HG03039 (cell line): ENCODE data around the gene LIF.
"Not testable (repeated sequence)": the region's sequence is repeated elsewhere in the genome, so short reads cannot be mapped to it uniquely, and the experiment has no call there.

ENCODE experiments used
- ATAC-seq: cut with Tn5 transposase; IDR thresholded peaks from one replicate; pipeline ENCODE4 v1.9.1; 2021; ENCODE audit warnings: mild to moderate bottlenecking, moderate library complexity; ENCODE audit not compliant: unreplicated experiment

The LIF gene

DNA sequence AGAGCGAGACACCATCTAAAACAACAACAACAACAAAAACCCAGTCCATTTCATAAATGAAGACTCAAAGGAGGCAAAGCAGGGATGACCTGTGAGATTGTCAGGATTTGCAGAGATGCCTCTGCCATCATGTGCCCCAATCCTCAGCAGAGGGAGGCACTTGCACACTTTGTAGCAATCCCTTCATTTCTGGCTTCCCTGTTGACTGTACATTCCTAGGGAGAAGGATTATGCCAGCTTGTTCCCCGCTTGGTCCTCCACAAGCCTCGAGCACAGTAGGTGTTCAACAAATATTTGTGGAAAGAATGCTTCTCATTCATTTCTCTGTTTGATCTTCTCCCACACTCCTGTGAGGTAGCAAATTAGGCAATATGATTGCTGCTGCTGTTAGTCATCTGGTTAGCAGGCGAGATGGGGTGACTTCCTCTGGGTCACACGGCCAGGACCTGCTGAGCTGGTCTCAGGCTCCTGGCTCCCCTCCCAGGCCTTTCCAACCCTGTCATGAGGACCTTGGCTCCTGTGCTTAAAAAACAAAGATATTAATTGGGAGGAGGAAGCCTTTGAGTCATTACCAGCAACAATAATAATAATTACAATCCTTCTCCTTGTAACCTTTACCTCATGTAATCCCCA is 34.1 kb downstream of the LIF start:
- no peak for ATAC-seq

DNA sequence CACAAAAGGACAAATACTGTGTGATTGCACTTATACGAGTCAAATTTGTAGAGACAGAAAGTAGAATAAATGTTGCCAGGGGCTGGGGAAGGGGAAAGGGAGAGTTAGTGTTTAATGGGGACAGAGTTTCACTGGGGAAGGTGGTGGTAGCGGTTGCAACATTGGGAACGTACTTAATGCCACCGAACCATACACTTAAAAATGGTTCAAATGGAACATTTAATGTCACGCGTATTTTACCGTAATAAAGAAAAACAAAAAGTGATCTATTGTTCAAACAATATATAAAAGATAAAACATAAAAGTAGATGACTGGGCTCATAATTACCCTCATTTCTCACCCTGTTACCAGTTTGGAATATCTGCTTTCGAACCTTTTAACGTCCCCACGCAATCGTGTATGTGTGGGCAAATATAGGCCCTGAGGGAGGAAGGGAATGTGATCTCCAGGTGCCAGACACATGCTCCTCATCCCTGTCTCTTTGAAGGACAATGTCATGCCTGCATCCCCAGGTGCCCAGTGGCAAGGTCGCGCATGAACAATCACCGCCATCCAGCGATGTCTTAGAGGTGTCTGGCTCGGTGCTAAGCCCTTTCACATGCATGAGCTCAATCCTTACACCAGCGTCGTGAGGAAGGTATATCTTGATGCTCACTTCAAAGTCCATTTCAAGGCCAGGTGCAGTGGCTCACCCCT is 35.3 kb downstream of the LIF start:
- ATAC-seq = no peak

DNA sequence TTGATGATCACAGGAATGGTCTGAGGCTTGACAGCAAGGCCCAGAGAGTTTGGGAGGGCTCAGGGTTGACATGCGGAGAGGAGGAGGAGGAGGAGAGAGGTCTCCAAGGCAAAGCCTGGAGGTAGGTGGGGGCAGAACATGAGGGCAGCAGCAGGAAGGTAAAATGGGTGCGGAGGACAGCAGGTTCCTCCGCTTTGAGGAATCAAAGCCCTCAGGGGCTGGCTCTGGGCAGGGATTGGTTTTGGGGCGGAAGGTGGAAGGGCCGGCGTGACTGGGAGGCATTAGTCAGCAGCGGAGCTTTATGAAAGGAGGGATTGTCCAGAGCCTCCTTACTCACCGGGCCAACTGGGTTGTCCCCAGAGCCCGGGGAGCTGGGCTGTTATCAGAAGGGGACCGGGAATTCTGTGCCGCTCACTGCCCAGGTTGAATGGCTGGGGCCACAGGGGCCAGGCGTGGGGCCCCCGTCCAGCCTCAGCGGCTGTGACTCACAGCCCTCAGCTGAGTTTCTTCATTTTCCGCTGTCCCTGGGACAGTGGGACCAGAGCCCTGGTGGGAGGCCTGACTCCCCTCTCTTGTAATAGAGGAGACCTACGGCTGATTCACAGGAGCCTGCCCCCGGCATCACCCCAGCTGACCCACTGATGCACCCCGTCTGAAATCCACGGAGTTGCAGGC is 36.2 kb downstream of the LIF start:
- no peak for ATAC-seq

DNA sequence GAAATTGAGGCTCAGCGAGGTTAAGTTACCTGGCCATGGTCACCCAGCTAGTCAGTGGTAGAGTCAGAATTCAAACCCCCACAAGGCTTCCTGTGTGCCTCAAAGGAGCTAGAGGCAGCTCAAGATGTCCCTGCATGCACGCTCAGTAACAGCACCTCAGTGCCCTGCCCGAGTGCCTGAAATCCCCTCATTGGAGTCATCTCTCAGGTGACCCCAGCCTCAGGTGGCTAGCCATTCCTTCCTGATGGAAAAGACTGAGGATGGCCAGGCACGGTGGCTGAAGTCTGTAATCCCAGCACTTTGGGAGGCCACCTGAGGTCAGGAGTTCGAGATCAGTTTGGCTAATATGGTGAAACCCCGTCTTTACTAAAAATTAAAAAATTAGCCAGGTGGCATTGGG is 36.9 kb downstream of the LIF start:
- ATAC-seq = no peak

DNA sequence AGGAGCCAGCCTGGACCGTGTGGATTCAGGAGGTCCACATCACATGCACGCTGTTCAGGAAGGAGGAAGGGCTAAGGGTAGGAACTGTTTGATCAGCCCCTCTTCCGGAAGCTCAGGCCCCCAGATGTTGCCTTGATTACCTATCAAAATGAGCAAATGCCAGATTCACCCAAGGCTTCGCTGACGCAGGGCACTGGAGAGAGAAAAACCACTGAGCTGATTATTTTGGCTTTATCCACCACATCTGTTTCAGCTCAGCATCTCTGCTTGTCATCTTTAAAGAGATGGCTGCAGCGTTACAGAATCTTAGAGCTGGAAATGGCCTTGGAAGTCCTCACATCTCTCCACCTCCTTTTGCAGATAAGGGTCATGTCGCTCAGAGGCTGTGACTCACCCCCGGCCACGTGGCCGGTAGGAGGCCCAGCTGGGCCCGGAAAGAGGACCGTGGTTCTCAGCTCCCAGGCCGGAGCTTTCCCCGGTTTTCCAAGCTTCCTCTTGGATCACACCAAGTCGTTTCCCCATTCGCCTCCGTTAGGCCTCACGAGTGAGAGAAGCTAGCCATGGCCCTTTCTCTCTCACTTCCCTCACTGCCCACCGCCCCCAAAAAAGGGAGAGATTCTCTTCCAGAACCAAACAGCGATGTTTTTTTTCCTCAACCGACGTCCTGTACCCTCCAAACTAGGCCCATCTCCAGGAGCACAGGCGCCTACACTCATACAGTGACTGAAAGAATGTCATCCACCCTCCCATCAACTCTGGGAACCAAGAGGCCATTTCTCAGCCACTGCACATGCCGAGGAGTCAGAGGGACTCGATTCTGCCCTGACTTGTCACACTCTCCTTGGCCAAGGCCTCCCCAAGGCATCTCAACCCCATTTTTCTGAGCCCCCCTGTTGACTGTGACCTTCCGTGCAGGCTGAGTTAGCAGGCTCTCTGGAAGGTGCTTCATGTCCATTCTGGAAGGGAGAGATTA is 37.6 kb downstream of the LIF start:
- no peak for ATAC-seq

DNA sequence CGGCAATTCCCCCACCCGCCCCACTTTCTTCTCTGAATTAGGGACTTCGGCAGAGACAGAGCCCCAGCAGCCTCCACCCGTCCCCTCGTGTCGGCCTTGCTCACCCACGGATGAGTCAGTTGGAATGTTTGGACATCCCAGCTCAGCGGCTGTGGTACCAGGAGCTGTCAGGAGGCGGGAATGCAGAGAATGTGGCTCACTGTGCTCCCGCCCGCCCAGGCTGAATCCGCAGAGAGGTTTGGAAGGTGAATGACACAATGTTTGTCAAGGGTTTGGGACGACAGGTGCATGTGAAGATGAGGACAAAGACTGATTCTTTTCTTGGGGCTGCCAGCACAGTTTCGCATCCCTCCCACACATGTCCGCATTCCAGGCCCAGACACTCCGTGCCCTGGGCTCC is 39.6 kb downstream of the LIF start:
- no peak for ATAC-seq

DNA sequence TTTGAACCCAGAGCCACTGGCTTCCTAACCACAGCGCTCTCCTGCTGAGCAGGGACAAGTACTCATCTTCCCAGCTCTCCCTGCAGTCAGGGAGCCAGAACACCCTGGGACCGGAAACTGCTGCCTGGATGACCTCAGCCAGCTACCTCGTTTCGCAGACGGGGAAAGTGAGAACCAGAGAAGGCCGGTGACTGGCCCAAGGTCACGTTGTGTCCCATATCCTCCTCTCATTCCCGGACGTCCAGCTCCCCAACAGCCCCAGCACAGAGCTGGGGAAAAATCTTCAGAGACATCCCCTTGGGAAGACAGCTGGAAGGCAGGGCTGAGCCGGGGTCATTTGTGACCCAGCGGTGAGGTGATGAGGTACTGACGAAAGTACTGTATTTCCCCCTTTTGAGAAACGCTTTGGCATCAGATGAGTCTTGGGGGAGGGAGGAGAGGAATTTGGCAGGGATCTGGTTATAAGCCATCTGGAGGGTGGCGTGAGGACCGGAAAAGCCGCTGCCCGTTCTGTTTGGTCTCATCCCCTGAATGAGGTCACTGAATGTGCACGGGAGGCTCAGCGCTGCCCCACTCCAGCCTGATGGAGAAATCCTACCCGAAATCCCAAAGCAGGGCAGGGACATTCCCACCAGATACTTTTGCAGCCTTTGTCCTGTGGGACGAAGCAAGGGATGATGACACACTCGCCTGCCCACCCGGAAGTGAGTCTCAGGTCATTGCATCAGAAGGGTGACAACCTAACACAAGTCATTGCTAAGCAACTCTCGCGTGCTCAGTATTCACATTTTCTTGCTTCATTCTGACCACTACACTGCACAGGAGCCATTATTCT is 41.1 kb downstream of the LIF start:
- ATAC-seq = no peak

DNA sequence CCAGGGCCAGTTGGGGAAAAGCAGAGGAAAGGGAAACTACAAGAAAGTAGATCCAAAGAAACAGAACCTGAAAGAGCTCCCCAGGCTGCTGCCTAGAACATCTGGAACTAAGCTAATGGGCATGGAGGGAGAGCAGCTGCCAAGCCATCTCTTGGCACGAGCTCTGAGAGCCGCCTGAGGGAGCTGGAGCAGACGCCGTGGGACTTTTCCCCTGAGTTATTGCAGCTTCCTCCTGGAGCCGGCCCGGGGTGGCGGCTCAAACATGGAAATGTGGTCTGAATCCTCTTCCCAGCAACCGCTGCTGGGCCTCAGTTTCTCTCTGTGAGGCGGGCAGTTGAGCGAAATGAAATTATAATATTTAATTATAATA is 41.8 kb downstream of the LIF start:
- ATAC-seq = no peak

DNA sequence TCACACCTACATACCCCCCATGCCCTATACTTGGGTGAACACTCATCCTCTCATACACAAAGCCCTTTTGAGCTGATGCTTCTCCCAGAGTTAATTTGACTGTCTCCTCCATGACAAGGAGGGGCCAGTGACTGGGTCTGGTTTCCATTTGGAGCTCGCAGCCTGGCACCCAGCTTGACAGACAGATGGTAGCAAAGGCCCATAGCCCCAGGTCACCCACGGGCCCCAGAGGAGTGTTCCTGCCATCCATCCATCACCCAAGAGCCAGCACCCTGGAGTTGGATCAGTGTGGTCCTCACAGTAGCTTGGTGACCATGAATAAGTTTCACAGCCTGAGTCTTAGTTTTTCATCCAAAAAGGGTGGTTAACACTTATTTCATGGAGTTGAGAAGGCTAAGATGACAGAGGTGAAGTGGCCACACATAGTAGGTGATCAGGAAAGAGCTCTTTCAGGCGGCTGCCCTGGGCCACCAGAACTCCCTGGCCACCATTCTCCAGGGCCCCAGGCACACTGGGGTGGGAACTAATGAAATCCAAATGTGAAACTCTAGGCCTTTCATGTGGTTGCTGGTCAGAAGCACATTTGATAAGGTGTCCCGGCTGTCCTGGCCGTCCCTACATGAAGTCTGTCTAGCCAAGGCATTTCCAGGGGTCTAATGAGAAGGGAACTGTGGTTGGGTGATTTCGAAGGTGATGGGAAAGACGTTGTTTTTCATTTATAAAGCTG is 42.4 kb downstream of the LIF start:
- ATAC-seq = no peak

DNA sequence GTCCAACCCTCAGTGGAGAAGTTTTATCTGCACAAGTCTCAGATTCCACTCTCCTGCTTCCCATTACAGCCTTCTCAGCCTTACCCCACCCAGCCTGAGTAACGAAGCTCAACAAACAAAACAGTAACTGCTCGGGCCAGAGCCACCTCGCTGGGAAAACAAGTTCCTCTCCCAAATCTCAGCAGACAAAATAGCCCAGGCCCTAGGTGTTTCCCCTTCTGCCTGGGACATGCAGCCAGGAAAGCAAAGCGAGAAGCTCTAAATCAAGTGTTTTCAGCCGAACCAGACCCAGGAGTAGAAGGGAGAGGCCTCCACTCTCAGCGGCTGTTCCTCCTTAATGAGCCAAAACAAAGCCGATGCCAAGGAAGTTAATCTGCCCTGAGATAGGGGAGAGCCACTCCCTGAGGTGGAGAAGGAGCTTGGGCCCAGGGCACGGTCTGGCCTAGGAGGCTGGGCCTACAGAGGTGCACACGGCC is 44.0 kb downstream of the LIF start:
- ATAC-seq = no peak

DNA sequence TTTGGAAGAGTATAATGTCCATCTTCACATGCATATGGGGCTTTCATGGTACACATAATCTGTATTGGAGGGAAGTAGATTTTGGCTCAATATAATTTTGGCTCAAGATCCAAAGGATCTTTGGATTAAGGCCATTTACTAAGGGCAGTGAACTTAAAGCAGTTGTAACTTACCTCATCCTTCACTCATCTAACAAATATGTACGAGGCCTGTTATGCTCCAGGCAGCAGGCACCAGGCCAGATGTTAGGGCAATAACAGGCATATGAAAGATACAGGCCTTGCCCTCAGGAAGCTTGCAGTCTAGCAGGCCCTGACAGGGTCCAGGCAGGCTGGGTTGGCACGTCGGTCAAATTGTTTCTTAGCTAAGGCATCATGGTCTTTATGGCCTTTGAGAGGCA is 44.6 kb downstream of the LIF start:
- ATAC-seq = no peak

DNA sequence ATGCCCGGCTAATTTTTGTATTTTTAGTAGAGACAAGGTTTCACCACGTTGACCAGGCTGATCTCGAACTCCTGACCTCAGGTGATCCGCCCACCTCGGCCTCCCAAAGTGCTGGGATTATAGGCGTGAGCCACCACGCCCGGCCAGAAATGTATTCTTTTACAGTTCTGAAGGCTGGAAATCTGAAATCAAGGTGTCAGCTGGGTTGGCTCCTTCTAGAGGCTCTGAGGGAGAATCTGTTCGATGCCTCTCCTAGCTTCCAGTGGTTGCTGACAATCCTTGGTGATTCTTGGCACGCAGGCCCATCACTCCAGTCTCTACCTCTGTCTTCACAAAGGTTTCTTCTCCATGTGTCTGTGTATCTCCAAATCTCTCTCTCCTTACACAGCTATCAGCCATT is 45.7 kb downstream of the LIF start:
- not testable (repeated sequence) for ATAC-seq

DNA sequence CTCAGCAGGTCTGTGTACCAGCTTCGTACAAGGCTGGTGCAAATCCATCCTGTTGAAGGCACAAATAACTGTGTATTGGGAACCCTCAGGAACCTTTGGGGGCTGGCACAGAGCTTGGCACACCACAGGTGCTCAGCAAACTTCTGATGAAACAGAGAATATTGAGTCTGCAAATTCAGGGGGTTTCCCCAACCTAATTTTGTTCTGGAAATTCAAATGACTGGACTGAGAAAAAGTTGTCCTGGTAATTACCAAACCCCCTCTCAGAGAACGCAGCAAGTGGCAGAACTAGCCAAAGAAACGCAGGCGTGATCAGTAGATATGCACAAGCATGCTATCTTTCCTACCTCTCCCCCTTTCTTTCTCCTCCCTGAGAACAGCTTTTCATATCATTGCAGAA is 47.6 kb downstream of the LIF start:
- ATAC-seq = no peak

DNA sequence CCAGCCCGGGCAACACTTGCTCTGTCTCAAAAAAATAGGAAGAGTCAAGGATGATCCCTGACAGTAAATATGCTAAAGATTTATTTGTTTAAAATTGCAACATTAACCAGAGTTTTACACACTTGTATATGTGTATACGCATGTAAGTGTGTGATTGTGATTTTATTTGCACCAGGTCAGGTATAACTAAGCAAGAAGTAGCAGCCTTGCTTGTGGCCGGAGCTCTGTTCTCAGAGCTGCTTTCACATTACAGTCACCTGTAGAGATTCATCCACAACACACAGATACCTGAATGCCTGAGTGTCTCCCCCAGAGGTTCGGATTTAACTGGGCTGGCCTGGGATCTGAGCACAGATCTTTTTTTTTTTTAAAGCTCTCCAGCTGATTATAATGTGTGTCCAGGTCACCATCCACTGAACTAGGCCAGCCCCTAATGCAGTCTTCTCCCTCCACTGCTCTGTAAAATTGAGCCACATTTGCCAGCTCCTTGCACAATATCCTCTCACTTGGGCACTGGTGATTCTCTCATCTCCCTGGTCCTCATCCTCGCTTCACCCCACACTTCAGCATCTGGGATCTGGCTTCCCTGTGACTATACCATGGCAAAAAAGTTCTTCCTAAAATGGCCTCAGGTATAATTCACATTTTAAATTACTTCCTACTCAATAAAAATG is 48.3 kb downstream of the LIF start:
- ATAC-seq = no peak

DNA sequence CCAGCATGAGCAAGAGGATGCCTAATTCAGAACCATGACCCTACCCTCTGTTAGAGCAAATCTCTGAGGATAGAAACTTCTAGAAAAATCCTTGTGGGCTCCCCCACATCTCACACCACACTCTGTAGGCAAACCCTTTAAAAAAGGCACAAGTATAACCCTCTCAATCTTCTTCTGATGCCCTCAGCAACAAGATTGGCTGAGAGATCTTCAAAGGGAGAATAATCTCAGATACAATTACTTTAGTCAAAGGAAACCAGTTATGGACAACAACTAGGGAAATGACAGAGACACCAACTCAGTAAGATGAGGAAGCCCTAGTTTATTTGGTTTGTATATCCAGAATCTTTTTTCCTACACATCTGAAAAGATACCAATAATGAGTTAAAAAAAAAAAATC is 49.2 kb downstream of the LIF start:
- no peak for ATAC-seq

DNA sequence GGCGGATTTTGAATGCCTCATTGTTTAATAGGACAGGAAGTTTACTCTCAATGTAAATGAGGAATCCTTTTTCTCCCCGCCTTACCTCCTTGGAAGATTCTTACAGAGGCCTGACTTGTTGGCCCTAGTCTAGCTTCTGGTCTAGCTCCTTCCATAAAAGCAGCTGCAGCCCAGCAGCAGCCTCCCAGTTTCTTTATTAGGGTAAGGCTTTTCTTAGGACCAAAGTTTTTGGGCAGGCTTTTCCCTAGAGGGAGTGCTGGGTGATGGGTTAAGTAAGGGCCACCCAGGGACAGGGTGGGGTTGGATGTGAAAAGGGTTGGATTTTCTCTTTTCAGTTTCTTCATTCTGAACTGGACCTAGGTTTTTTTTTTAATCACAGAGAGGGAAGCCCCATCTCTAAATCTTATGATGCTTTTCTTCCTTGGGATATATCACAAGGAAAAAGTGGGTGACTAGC is 49.7 kb downstream of the LIF start:
- no peak for ATAC-seq

DNA sequence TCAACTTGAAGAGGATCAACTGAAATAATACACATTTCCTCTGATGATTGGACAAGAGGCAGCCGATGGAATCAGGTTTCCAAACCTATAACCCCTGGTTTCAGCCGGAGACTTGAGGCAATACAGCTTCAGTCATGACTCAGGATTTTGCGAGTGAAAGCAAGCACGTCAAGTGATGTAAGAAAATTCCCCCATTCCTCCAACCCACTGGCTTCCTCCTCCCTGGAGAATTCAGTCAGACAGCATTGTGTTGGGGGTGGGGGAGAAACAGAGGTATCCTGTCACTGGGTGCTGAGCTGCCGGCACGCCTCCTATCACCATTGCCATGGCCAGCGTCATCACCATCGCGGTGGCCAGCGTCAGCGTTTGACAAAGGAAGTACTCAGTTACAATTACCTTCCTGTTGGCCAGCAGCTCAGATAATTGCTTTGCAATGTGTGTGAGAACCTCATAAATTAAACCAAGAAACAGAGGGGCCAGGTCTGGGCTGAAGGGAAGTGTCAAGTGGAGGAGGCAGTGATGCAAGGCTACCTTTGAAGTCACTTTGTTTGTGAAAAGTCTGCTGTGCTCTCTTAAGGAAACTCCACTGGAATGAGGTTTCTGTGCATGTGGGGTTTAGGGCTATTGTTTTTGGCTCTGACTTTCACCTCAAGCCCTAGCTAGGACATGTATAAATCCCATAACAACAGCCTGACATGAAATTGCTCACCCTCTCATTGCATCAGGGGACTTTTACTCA is 50.2 kb downstream of the LIF start:
- ATAC-seq = no peak
